Aorta (tissue), 5 donors: ENCODE data around the gene TTI1. TPM values are rescaled to one million over a fixed set of nuclear protein-coding genes. Genes with fewer than 3 reads are reported as not detected.

Experiments used
- ATAC-seq: fragments of 200-7000 bp; cut with Tn5 transposase; one replicate; pipeline ENCODE4 v1.9.1; 2022; ENCODE audit warnings: moderate library complexity; ENCODE audit not compliant: low FRiP score
- DNase-seq, 2 donors: peaks; one replicate each; pipeline ENCODE4 v3.0.0-alpha.2; 2020
- H3K27ac ChIP-seq, 2 donors: one replicate each; pipeline ENCODE4 v1.5.1; 2013; ENCODE audit warnings: low read length in 2 of 2, mild to moderate bottlenecking in 2 of 2, moderate library complexity in 2 of 2, control low read depth in 1 of 2, inconsistent platforms in 1 of 2, low read depth in 1 of 2
- H3K27me3 ChIP-seq, 2 donors: one replicate each; pipeline ENCODE4 v1.6.1; 2013; ENCODE audit warnings: control low read depth in 1 of 2, low read length in 1 of 2, mild to moderate bottlenecking in 1 of 2, moderate library complexity in 1 of 2; ENCODE audit not compliant: insufficient read depth in 2 of 2, control insufficient read depth in 1 of 2
- H3K36me3 ChIP-seq, 2 donors: one replicate each; pipeline ENCODE4 v1.6.1; 2013; ENCODE audit warnings: control low read depth in 1 of 2, low read length in 1 of 2, mild to moderate bottlenecking in 1 of 2; ENCODE audit not compliant: insufficient read depth in 2 of 2, control insufficient read depth in 1 of 2
- H3K4me1 ChIP-seq, 2 donors: one replicate each; pipeline ENCODE4 v1.6.1; 2013; ENCODE audit warnings: low read length in 2 of 2, control low read depth in 1 of 2, mild to moderate bottlenecking in 1 of 2, moderate library complexity in 1 of 2; ENCODE audit not compliant: insufficient read depth in 2 of 2, control insufficient read depth in 1 of 2
- H3K4me3 ChIP-seq, 2 donors: one replicate each; pipeline ENCODE4 v1.5.1; 2013; ENCODE audit warnings: low read length in 2 of 2, control low read depth in 1 of 2, mild to moderate bottlenecking in 1 of 2
- H3K9me3 ChIP-seq: one replicate; pipeline ENCODE4 v1.6.1; 2013; ENCODE audit warnings: mild to moderate bottlenecking, low read length; ENCODE audit not compliant: control insufficient read depth
- WGBS, 2 donors: extraction: QIAGEN DNeasy Blood & Tissue Kit; methylation state at CpG; one replicate each; pipeline ENCODE4 v1.1.7; 2013; 5-methylcytosine and 5-hydroxymethylcytosine counted together
- intact Hi-C, 2 donors: fragments of 100-400 bp; cut with DNase I; formaldehyde crosslinking; loops; one replicate each; pipeline versions ENCODE4 v1.14.2 to v1.15.0; 2022
- polyA plus RNA-seq, 2 donors: library from polyadenylated mRNA; stranded (reverse); fragments of 200-250 nt; gene quantifications; one replicate each; pipeline ENCODE4 v1.2.3, GENCODE V29; 2013
- total RNA-seq, 2 donors: library from RNA; stranded (reverse); fragmentation: NEBNext Ultra II Directional; extraction: Animal tissue kit (Norgen Biotek cat#: 25700); gene quantifications; one replicate each; pipeline ENCODE4 v1.2.1, GENCODE V29; 2021
- donor health status: healthy with polysubstance abuse.
- donor health status: Bipolar disorder and iron deficiency.
- donor health status: DM: no; HTN: no; CAD: no.
- donor health status: DM: no; HTN: no; CAD: no.
- donor health status: DM: yes; HTN: yes; CAD: no.

Gene TTI1
- total and polyA plus RNA-seq, 4 donors = 2.3 to 15.1 (median 8.2) TPM

- no peaks in the 10 kb centered on the region for H3K9me3 ChIP-seq
- peaks cover 0 to 6% of the 10 kb centered on the region in 2 donors for H3K4me1 ChIP-seq
- intact Hi-C loops = loop anchor here (2.0 kb wide), 2 partner anchors 89 to 429 kb away; partner anchors contain the start of gene VSTM2L (in 1 of the 2)
- H3K36me3 ChIP-seq = peaks cover 0 to 6% of the 10 kb centered on the region in 2 donors
- ATAC-seq = no peak
- no peaks in the 10 kb centered on the region for H3K27me3 ChIP-seq
- no peak overlapping the region for H3K27ac ChIP-seq
- 94% methylated on average over 4 of the region's 4 CpGs for WGBS, 2 donors
- H3K4me3 ChIP-seq = no peak overlapping the region
- DNase-seq = no peak
Observed at GRCh38 chr20:37991908-37992307, 41.3 kb downstream of the TTI1 start.

DNA sequence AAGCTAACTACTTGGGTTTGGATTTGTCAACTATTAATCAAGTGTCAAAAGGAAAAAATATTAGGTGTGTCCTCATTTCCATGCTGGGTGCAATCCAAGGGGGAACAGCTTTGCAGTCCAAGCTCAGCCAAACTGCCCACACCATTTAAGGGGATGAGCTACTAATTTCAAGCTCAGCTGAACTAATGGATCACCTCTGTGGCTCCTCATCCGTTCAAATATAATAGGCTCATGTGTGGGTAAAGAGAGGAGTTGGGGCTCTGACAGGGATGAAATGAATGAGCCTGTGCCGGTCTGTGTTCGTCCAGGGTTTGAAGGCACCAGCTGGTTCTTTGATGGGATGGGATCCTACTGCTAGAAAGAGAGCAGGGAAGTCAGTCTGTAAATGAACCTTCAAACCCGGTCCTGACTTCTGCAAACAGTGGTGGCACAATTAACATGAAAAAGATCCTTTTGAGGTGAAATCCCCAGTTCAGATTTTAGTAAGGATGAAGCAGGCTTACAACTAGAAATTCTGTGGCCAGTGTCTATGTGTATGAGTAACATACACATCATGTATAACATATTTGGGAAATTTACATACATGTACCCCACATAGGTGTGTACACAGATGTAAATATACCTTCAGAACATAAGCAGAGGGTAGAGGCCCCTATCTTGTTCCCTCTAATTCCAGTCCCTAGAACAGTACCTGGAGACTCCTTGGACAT lies 41.9 kb downstream of the TTI1 start:
- no peaks in the 10 kb centered on the region for H3K27me3 ChIP-seq
- DNase-seq (no peak), ATAC-seq (no peak)
- WGBS, 2 donors = 70 to 76% methylated on average over 4 of the region's 4 CpGs
- no peak overlapping the region for H3K27ac ChIP-seq
- intact Hi-C loops = no loop called here
- H3K4me1 ChIP-seq = peaks cover 0 to 6% of the 10 kb centered on the region in 2 donors
- peaks cover 0 to 6% of the 10 kb centered on the region in 2 donors for H3K36me3 ChIP-seq
- no peaks in the 10 kb centered on the region for H3K9me3 ChIP-seq
- H3K4me3 ChIP-seq = no peak overlapping the region

DNA sequence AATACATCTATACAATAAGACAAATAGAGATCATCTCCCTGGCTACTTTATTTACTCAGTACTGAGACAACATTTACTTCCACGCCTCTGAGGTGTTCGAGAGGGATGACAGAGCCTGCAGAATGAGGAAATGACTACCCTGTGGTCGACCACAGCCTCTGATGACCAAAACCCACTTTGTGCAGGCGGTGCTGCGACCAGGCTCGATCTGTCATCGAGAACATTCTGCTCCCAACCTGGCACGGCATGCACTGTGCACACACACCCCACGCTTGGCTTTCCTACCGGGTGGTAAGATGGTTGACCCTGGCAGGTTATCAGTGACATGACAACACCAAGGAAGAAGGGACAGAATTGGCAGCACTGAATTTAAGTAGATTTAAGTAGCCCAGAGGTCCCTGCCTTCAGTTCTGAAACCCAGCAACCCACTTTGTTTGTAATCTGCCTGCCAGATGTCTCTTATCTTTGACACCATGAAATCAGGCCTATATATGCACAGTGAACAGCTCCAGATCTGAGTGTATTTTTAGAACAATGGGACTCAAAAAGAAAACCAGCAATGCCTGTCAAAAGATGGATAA lies 42.6 kb downstream of the TTI1 start:
- DNase-seq = peak in 1 of 2 donors; percentile 66
- WGBS, 2 donors = 67 to 68% methylated on average over 10 of the region's 10 CpGs
- Histone ChIP-seq H3K27ac (no peak overlapping the region), H3K9me3 (no peaks in the 10 kb centered on the region), H3K36me3 (peaks cover 0 to 6% of the 10 kb centered on the region in 2 donors), H3K4me1 (peaks cover 0 to 6% of the 10 kb centered on the region in 2 donors), H3K27me3 (no peaks in the 10 kb centered on the region), H3K4me3 (no peak overlapping the region)
- no peak for ATAC-seq
- intact Hi-C loops = no loop called here

DNA sequence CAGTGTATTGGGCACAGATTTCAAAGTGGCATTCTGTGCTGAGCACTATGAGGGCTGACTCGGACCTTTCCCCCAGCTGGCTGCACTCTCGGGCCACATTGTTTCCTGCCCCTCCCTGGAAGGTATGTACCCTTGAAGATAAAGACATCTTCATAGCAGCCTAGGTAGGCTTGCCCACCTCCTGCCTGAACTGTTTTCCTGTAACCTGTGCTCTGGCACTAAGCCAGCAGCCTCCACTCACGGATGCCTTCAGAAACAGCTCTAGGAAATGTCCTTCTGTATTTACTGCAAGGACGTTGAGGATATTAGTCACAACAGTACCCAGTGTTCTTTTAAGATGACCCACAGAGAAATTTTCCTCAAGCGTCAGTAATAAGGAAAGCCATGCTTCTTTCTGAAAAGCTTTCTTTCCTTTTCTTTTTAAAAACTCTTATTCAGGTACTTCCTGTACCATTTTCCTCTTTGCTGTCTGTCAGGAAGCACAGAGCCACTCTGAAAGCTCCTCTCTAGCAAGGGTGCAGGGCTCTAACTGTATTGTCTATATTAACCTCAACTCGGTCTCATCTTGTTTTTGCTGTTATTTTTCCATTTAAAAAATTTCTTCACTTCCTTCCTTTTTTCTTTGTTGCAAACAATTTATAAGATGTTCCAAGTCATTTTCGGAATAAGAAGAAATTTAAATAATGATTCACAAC lies 43.5 kb downstream of the TTI1 start:
- ATAC-seq (no peak), DNase-seq (no peak)
- Histone ChIP-seq H3K9me3 (no peaks in the 10 kb centered on the region), H3K27me3 (no peaks in the 10 kb centered on the region), H3K27ac (no peak overlapping the region), H3K4me1 (peaks cover 0 to 6% of the 10 kb centered on the region in 2 donors), H3K4me3 (no peak overlapping the region), H3K36me3 (peaks cover 0 to 4% of the 10 kb centered on the region in 2 donors)
- intact Hi-C loops = no loop called here
- WGBS, 2 donors = 74 to 75% methylated on average over 7 of the region's 7 CpGs

DNA sequence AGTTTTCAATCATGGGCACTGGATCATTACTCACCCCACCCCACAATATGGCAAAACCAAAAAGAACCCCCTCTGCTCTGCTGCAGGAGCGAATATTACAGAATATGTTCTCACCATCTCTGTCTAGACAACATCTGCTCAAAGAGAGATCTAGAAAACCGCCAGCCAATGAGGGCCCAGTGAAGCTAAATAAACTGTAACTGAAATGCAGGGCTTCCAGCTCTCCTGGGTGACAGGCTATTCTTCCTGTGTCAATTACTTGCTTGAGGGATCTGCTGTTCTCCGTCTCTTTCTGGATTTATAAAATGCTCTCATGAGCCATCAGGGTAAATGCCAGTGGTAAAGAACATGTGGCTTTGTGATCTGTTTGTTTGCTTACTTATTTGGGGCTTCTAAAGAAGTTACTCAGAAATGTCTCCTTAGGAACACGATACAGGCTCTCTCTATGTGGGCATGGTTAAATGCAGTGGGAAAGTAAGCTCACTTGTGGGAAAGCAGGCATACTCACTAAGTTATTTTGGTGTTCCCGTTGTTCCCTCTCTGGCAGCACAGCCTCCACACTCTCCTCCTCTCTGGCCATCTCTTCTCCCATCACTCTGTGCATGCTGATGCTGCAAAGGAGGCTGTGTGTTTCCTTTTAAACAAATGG lies 44.8 kb downstream of the TTI1 start:
- peaks cover 0 to 6% of the 10 kb centered on the region in 2 donors for H3K4me1 ChIP-seq
- no peak for ATAC-seq
- 88 to 89% methylated on average over 5 of the region's 5 CpGs for WGBS, 2 donors
- peaks cover 0 to 2% of the 10 kb centered on the region in 2 donors for H3K36me3 ChIP-seq
- no peak overlapping the region for H3K4me3 ChIP-seq
- intact Hi-C loops = no loop called here
- no peaks in the 10 kb centered on the region for H3K9me3 ChIP-seq
- no peak overlapping the region for H3K27ac ChIP-seq
- DNase-seq = no peak
- no peaks in the 10 kb centered on the region for H3K27me3 ChIP-seq

DNA sequence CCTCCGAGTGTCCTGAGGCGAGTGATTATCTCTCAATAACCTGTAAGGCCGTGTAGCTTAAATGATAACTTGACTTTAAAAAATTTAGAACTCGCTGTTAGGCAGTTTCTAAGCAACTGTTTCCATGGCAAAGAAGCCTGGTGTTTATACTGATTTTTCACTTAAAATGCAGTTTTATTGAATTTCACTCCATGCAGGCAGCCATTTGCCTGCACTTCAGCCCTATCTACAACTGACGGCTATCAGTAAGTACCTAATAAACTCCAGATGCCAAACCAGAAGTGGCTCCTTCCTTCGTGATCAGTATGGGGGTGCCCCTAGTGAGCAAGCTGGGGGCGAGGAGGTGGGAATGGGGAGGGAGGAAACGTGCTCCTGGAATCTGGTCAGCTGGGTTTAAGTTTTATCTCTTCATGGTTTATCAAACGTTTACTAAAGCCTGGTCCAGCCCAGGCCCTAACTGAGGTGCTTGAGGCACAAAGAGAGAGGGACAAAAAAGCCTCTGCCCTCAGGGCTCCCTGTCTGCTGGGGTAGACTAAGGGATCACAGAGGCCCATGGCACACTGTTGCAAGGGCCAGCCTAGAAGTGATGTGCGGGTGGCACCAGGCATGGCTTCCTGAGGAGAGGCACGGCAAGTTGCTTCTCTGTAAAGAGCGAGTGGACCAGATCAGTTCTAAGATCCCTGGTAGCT lies 45.5 kb downstream of the TTI1 start:
- H3K27me3 ChIP-seq = no peaks in the 10 kb centered on the region
- no peak for DNase-seq
- no peak for ATAC-seq
- H3K27ac ChIP-seq = peak overlapping the region; percentile 74 to 92
- peaks cover 0 to 6% of the 10 kb centered on the region in 2 donors for H3K4me1 ChIP-seq
- peaks cover 0 to 2% of the 10 kb centered on the region in 2 donors for H3K36me3 ChIP-seq
- H3K9me3 ChIP-seq = no peaks in the 10 kb centered on the region
- intact Hi-C loops = no loop called here
- H3K4me3 ChIP-seq = no peak overlapping the region
- WGBS, 2 donors = 56 to 62% methylated on average over 12 of the region's 12 CpGs

- Histone ChIP-seq H3K4me3 (no peak overlapping the region), H3K27me3 (no peaks in the 10 kb centered on the region), H3K9me3 (no peaks in the 10 kb centered on the region), H3K4me1 (peaks cover 0 to 6% of the 10 kb centered on the region in 2 donors), H3K27ac (peak overlapping the region; percentile 74 to 92), H3K36me3 (peaks cover 0 to 2% of the 10 kb centered on the region in 2 donors)
- ATAC-seq = peak; percentile 85
- 7 to 10% methylated on average over 9 of the region's 9 CpGs for WGBS, 2 donors
- DNase-seq = peak; percentile 78 to 86
- intact Hi-C loops = no loop called here
Observed at GRCh38 chr20:37986873-37987601, 46.2 kb downstream of the TTI1 start.
